Hypothalamus (tissue), 51 donors: Measurements from ENCODE around the gene MAD1L1.

Source experiments
- DNase-seq, 51 donors: peaks; one replicate each; lab custom pipeline; 2025; lab: John Stamatoyannopoulos, UW

Gene MAD1L1

GRCh38 chr7:1956141-1956540, 276.6 kb downstream of the MAD1L1 start:
- DNase-seq = no peak

- no peak for DNase-seq
Measured at GRCh38 chr7:1954366-1955004, 278.3 kb downstream of the MAD1L1 start.

- DNase-seq = no peak
Measured at GRCh38 chr7:1953199-1954190, 279.2 kb downstream of the MAD1L1 start.

GRCh38 chr7:1952781-1953180, 280.0 kb downstream of the MAD1L1 start:
- DNase-seq = no peak

- DNase-seq = no peak
Measured at GRCh38 chr7:1952169-1952760, 280.5 kb downstream of the MAD1L1 start.

- no peak for DNase-seq
Measured at GRCh38 chr7:1951600-1951999, 281.1 kb downstream of the MAD1L1 start.

- no peak for DNase-seq
Measured at GRCh38 chr7:1951159-1951536, 281.6 kb downstream of the MAD1L1 start.

- DNase-seq = no peak
Measured at GRCh38 chr7:1950452-1951158, 282.1 kb downstream of the MAD1L1 start.

- DNase-seq = no peak
Measured at GRCh38 chr7:1950066-1950451, 282.7 kb downstream of the MAD1L1 start.

- DNase-seq = no peak
Measured at GRCh38 chr7:1949681-1950055, 283.1 kb downstream of the MAD1L1 start.

GRCh38 chr7:1948887-1949680, 283.7 kb downstream of the MAD1L1 start:
- DNase-seq = no peak

GRCh38 chr7:1948301-1948796, 284.4 kb downstream of the MAD1L1 start:
- DNase-seq = no peak

GRCh38 chr7:1947586-1948217, 285.0 kb downstream of the MAD1L1 start:
- no peak for DNase-seq

GRCh38 chr7:1946773-1947450, 285.8 kb downstream of the MAD1L1 start:
- DNase-seq = no peak

- no peak for DNase-seq
Measured at GRCh38 chr7:1946025-1946772, 286.5 kb downstream of the MAD1L1 start.

- no peak for DNase-seq
Measured at GRCh38 chr7:1945558-1945957, 287.2 kb downstream of the MAD1L1 start.

GRCh38 chr7:1944619-1945210, 288.0 kb downstream of the MAD1L1 start:
- DNase-seq = no peak
